Measurements from ENCODE around the gene SEC16A.
A peak's percentile ranks its signal among the peaks of the same experiment; 100 is the strongest.

The SEC16A gene

DNA sequence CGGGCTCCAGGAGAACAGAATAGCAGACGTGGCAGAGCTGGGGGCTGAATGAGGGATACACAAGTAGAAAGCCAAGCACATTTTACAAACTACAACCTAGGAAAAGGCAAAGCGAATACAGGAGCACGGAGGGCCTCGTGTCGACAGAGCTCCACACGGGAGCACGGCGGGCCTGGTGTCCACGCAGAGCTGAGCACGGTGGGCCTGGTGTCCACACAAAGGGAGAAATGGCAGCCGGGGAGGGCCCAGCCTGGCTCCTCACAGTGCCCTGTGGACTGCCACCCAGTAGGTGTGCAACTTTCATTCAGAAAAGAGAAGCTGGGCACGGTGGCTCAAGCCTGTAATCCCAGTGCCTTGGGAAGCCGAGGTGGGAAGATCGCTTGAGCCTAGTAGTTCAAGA is 39.8 kb downstream of the SEC16A start:
- Histone ChIP-seq H3K36me3 (ENCODE audit: control insufficient read depth in 5 of 5, insufficient read depth in 5 of 5, low read length in 5 of 5) (peaks cover 3 to 74% (median 70%) of the 10 kb centered on the region in 5 donors), H3K4me3 (ENCODE audit: low read depth in 1 of 5, low read length in 5 of 5) (no peak overlapping the region), H3K27ac (ENCODE audit: low read depth, low read length) (no peak overlapping the region), H3K27me3 (ENCODE audit: control insufficient read depth in 5 of 5, insufficient read depth in 4 of 5, low read length in 5 of 5) (no peaks in the 10 kb centered on the region), H3K9me3 (ENCODE audit: control insufficient read depth in 5 of 5, low read length in 5 of 5) (no peaks in the 10 kb centered on the region), H3K9ac (ENCODE audit: low read length in 5 of 5) (no peak overlapping the region), H3K4me1 (ENCODE audit: control insufficient read depth in 5 of 5, insufficient read depth in 5 of 5, low read length in 5 of 5) (peaks cover 0 to 45% (median 29%) of the 10 kb centered on the region in 5 donors)

DNA sequence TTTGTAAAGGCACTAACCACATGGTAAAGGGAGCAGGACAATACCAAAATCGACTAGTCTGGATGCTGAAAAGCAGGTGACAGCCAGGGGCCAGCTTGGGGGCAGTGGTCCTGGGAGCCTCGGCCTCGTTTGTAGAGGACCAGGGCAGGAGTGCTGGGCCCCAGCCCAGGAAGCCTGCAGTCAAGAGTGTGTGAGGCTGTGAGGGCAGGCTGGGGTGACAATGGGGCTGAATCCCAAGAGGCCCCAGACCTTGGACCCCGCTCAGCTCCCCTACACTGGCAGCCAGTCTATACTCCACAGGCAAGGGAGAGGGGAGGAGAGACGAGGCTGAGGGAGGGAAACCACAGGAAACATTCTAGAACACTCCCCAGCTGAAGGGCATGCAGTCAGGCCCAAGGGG is 40.6 kb downstream of the SEC16A start:
- Histone ChIP-seq H3K27me3 (ENCODE audit: control insufficient read depth in 5 of 5, insufficient read depth in 4 of 5, low read length in 5 of 5) (no peaks in the 10 kb centered on the region), H3K4me3 (ENCODE audit: low read depth in 1 of 5, low read length in 5 of 5) (no peak overlapping the region), H3K27ac (ENCODE audit: low read depth, low read length) (no peak overlapping the region), H3K9me3 (ENCODE audit: control insufficient read depth in 5 of 5, low read length in 5 of 5) (no peaks in the 10 kb centered on the region), H3K36me3 (ENCODE audit: control insufficient read depth in 5 of 5, insufficient read depth in 5 of 5, low read length in 5 of 5) (peaks cover 0 to 66% (median 62%) of the 10 kb centered on the region in 5 donors), H3K4me1 (ENCODE audit: control insufficient read depth in 5 of 5, insufficient read depth in 5 of 5, low read length in 5 of 5) (peaks cover 3 to 53% (median 37%) of the 10 kb centered on the region in 5 donors), H3K9ac (ENCODE audit: low read length in 5 of 5) (no peak overlapping the region)

DNA sequence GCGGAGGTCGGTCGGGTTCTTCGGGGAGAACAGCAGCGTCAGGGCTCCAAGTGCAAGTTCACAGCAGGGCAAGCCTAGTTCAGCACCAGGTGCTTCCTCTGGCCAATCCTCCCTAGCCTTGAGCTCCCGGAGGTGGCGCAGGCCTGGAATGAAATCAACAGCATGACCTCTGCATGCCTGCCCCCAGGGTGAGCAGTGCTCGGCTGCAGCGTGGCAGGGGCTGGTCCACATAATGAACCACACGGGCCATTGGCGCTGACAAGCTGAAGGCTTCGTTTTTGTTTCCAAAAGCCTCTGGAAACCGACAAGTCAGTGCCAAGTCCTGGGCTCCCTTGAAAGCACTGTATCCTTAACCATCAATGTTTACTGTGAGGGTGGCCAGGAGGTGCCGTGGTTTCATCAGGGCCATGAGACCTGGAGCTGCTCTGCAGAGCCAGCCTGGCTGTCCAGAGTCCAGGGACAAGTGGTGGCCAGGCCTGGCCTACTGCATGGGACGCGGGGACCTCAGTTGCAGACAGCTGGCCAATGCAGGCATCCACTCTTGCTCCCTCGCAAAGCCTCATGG is 41.1 kb downstream of the SEC16A start:
- Histone ChIP-seq H3K4me3 (ENCODE audit: low read depth in 1 of 5, low read length in 5 of 5) (no peak overlapping the region), H3K9me3 (ENCODE audit: control insufficient read depth in 5 of 5, low read length in 5 of 5) (no peaks in the 10 kb centered on the region), H3K36me3 (ENCODE audit: control insufficient read depth in 5 of 5, insufficient read depth in 5 of 5, low read length in 5 of 5) (peaks cover 0 to 60% (median 57%) of the 10 kb centered on the region in 5 donors), H3K4me1 (ENCODE audit: control insufficient read depth in 5 of 5, insufficient read depth in 5 of 5, low read length in 5 of 5) (peaks cover 6 to 58% (median 42%) of the 10 kb centered on the region in 5 donors), H3K27ac (ENCODE audit: low read depth, low read length) (no peak overlapping the region), H3K9ac (ENCODE audit: low read length in 5 of 5) (no peak overlapping the region), H3K27me3 (ENCODE audit: control insufficient read depth in 5 of 5, insufficient read depth in 4 of 5, low read length in 5 of 5) (no peaks in the 10 kb centered on the region)

DNA sequence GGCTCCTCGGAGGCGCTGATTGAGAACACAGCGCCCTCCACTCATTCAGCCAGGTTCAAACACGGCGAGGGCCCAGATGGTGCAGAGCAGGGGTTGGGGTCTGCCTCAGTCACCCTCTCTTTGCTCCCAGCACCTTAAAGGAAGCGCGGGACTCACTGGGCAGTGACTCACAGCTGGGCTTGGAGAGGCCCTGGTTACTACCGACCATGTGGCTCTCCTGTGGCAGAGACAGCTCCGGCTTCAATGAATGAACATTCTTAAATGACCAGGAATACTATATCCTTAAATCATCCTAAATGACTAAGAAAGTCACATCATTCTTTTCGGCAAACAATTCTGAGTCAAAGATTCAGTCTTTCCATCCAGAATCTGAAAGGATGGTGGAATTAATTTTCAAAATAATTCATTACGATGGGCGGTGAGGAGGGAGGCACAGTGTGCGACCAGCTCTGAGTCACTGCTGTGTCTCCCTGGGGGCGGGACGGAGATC is 41.6 kb downstream of the SEC16A start:
- Histone ChIP-seq H3K9ac (ENCODE audit: low read length in 5 of 5) (no peak overlapping the region), H3K36me3 (ENCODE audit: control insufficient read depth in 5 of 5, insufficient read depth in 5 of 5, low read length in 5 of 5) (peaks cover 0 to 56% (median 53%) of the 10 kb centered on the region in 5 donors), H3K27ac (ENCODE audit: low read depth, low read length) (no peak overlapping the region)

DNA sequence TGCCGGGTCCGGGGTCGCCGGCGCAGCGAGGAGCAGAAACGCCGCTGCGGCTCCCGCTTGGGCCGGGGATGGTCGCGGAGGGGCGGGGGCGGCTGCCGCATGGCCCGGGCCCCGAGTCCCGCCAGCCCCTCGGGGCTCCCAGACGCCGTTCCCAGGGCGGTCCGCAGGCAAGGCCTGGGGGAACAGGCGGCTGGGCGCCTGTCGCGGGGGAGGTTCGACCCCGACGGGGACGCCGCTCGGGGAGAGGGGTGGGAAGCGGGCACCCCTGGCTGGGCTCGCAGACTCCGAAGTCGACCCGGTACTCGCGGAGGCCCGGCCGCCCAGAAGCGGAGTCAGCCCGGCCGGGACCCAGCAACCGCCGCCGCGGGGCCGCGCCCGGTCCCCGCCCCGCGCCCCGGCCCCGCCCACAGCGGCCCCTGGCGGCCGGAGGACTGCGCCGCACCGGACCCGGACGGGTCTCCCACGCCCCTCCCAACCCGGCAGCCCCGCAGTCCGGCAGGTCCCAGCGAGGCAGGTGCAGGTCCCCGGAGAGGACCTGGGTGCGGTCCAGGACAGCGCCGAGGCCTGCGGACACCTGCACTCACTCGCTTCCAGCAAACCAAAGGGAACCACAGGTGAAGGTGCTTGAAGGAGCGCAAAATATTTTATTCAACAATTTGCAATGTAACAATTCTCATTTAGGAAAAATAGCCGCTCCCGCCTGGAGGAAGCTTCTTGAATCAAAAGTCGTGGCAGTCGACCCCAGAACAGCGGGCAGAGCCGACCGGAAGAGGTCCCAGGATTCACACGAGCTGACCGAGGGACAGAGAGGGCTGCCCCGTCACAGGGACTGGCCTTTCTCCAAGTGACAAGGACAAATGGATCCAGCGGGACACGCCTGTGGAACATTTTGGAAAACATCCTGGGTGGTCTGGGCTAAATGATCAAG is 43.1 kb downstream of the SEC16A start, which contains the start of gene INPP5E:
Gene INPP5E, minus strand, starts transcription at position 365 of the 928 bp plus-strand sequence. CDS start 426 bp downstream, outside the sequence.
- peaks cover 9 to 66% (median 51%) of the 10 kb centered on the region in 5 donors for H3K4me1 ChIP-seq (ENCODE audit: control insufficient read depth in 5 of 5, insufficient read depth in 5 of 5, low read length in 5 of 5)
- H3K36me3 ChIP-seq (ENCODE audit: control insufficient read depth in 5 of 5, insufficient read depth in 5 of 5, low read length in 5 of 5), result peaks cover 0 to 50% (median 41%) of the 10 kb centered on the region in 5 donors
- peak within 1 kb of the TSS in 4 of 5 donors; percentile 73 to 83 (median 80) for H3K9ac ChIP-seq (ENCODE audit: low read length in 5 of 5)
- H3K27me3 ChIP-seq (ENCODE audit: control insufficient read depth in 5 of 5, insufficient read depth in 4 of 5, low read length in 5 of 5), result no peaks in the 10 kb centered on the region
- no peak within 1 kb of the TSS for H3K27ac ChIP-seq (ENCODE audit: low read depth, low read length)
- no peaks in the 10 kb centered on the region for H3K9me3 ChIP-seq (ENCODE audit: control insufficient read depth in 5 of 5, low read length in 5 of 5)
- H3K4me3 ChIP-seq (ENCODE audit: low read depth in 1 of 5, low read length in 5 of 5), result peak within 1 kb of the TSS in 4 of 5 donors; percentile 66 to 82 (median 76)

More for the DNA sequence above, 41.6 kb downstream of the SEC16A start:
- Histone ChIP-seq H3K9me3 (ENCODE audit: control insufficient read depth in 5 of 5, low read length in 5 of 5) (no peaks in the 10 kb centered on the region), H3K27me3 (ENCODE audit: control insufficient read depth in 5 of 5, insufficient read depth in 4 of 5, low read length in 5 of 5) (no peaks in the 10 kb centered on the region), H3K4me1 (ENCODE audit: control insufficient read depth in 5 of 5, insufficient read depth in 5 of 5, low read length in 5 of 5) (peaks cover 6 to 63% (median 47%) of the 10 kb centered on the region in 5 donors), H3K4me3 (ENCODE audit: low read depth in 1 of 5, low read length in 5 of 5) (no peak overlapping the region)

DNA sequence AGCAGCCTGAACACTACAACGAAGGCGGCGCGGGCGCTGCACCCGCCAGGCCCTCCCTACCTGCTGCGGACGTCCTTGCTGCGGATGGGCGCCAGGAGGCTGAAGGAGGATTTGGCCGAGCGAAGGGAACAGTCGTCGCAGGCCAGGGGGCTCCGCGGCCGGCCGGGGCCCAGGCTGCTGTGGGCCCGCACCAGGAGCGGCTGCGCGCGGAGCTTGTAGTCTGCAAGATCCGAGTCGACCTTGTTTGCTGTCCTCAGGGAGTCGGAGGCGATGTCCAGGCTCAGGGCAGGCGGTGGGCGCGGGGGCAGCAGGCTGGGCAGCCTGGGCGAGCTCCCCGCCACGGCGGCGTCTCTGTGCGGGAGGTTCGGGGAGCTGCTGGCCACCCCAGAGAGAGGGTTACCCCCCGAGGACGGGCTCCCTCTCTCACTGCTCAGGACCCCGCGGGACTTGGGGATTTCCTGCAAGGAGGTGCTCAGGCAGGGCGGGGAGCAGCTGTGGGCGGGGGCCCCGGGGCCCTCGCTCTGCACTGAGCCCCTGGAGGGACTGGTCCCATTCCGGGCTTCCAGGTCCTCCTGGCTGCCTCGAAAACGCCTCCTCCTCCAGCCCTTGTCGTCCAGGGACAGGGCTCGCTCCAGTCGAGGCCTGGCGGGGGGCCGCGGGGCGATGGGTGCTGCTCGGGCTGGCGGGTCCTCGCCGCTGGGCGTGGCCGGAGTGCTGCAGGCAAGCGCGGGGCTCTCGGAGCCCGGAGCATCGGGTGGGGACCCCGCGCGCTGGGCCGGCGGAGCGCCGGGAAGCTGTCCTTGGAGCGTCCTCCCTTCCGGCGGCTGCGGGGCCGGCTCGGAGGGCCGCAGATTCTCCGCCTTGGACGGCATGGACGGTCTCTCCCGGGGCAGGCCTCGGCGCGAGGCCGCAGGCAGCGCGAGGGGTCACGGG is 44.0 kb downstream of the SEC16A start:
- Histone ChIP-seq H3K36me3 (ENCODE audit: control insufficient read depth in 5 of 5, insufficient read depth in 5 of 5, low read length in 5 of 5) (peaks cover 0 to 45% (median 34%) of the 10 kb centered on the region in 5 donors), H3K9ac (ENCODE audit: low read length in 5 of 5) (peak overlapping the region in 4 of 5 donors; percentile 73 to 83 (median 80)), H3K4me1 (ENCODE audit: control insufficient read depth in 5 of 5, insufficient read depth in 5 of 5, low read length in 5 of 5) (peaks cover 9 to 66% (median 51%) of the 10 kb centered on the region in 5 donors)

DNA sequence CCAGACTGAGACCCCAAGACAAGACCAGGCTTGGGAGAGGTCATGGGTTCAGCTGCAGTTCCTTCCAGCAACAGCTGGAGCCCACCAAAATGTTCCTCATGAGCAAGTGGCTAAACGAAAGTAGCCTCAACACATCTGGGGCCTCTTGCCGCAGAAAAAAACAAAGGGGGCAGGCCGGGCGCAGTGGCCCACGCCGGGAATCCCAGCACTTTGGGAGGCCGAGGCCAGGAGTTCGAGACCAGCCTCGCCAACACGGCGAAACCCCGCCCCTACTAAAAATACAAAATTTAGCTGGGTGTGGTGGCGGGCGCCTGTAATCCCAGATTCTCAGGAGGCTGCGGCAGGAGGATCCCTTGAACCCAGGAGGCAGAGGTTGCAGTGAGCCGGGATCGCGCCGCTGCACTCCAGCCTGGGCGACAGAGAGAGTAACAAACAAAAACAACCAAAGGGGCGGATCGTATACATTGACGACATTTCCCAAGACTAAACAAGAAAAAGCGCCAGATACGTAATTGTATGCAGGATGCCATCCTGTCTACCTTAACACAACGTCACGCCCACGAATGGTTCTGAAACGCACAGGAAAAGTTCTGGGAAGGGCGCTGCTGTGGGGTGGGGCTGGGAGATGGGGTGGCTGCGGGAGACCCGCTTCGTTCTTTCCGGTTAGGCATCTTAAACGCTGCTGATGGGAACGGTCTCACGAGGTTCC is 44.8 kb downstream of the SEC16A start:
- H3K9me3 ChIP-seq (ENCODE audit: control insufficient read depth in 5 of 5, low read length in 5 of 5), result no peaks in the 10 kb centered on the region
- H3K36me3 ChIP-seq (ENCODE audit: control insufficient read depth in 5 of 5, insufficient read depth in 5 of 5, low read length in 5 of 5), result peaks cover 0 to 41% (median 29%) of the 10 kb centered on the region in 5 donors
- H3K9ac ChIP-seq (ENCODE audit: low read length in 5 of 5), result peak overlapping the region; percentile 38 to 83 (median 79)
- H3K27me3 ChIP-seq (ENCODE audit: control insufficient read depth in 5 of 5, insufficient read depth in 4 of 5, low read length in 5 of 5), result no peaks in the 10 kb centered on the region
- H3K27ac ChIP-seq (ENCODE audit: low read depth, low read length), result no peak overlapping the region
- peak overlapping the region; percentile 63 to 82 (median 75) for H3K4me3 ChIP-seq (ENCODE audit: low read depth in 1 of 5, low read length in 5 of 5)
- peaks cover 9 to 64% (median 51%) of the 10 kb centered on the region in 5 donors for H3K4me1 ChIP-seq (ENCODE audit: control insufficient read depth in 5 of 5, insufficient read depth in 5 of 5, low read length in 5 of 5)

More for the DNA sequence above, 44.0 kb downstream of the SEC16A start:
- no peaks in the 10 kb centered on the region for H3K9me3 ChIP-seq (ENCODE audit: control insufficient read depth in 5 of 5, low read length in 5 of 5)
- peak overlapping the region in 4 of 5 donors; percentile 66 to 82 (median 76) for H3K4me3 ChIP-seq (ENCODE audit: low read depth in 1 of 5, low read length in 5 of 5)
- no peak overlapping the region for H3K27ac ChIP-seq (ENCODE audit: low read depth, low read length)
- H3K27me3 ChIP-seq (ENCODE audit: control insufficient read depth in 5 of 5, insufficient read depth in 4 of 5, low read length in 5 of 5), result no peaks in the 10 kb centered on the region

DNA sequence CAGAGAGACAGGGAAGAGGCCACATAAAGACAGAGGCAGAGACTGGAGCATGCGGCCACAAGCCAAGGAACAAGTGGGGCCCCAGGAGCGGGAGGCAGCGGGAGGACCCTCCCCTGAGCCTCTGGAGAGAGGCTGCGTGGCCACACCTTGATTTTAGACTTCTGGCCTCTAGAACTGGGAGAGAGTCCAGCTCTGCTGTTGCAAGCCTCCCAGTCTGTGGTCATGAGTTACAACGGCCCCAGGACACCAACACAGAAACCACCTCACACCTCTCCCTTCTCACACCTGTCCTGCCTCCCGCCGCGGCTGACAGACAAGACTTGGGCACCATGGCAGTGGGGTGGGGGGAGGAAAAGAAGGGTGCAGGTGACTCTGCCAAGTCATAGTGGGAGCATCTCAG is 45.4 kb downstream of the SEC16A start:
- Histone ChIP-seq H3K4me3 (ENCODE audit: low read depth in 1 of 5, low read length in 5 of 5) (peak overlapping the region; percentile 63 to 82 (median 75)), H3K27me3 (ENCODE audit: control insufficient read depth in 5 of 5, insufficient read depth in 4 of 5, low read length in 5 of 5) (no peaks in the 10 kb centered on the region), H3K4me1 (ENCODE audit: control insufficient read depth in 5 of 5, insufficient read depth in 5 of 5, low read length in 5 of 5) (peaks cover 9 to 59% (median 49%) of the 10 kb centered on the region in 5 donors), H3K9me3 (ENCODE audit: control insufficient read depth in 5 of 5, low read length in 5 of 5) (no peaks in the 10 kb centered on the region), H3K9ac (ENCODE audit: low read length in 5 of 5) (peak overlapping the region in 4 of 5 donors; percentile 25 to 58 (median 54)), H3K27ac (ENCODE audit: low read depth, low read length) (peak overlapping the region; percentile 16), H3K36me3 (ENCODE audit: control insufficient read depth in 5 of 5, insufficient read depth in 5 of 5, low read length in 5 of 5) (peaks cover 0 to 41% (median 29%) of the 10 kb centered on the region in 5 donors)

Measured in subcutaneous abdominal adipose tissue (tissue), 5 donors.